Measurements from ENCODE around the gene PLPP4.

- TF ChIP-seq PATZ1 (CRISPR knock-in tag; IDR thresholded peaks at IDR 0.05; ENCODE audit: borderline replicate concordance) (no peak), CREB5 (CRISPR knock-in tag; IDR thresholded peaks at IDR 0.05; ENCODE audit: low read depth) (no peak), ZNF565 (CRISPR knock-in tag; conservative IDR thresholded peaks at IDR 0.05; ENCODE audit: low read depth) (no peak), ZFP30 (CRISPR knock-in tag; IDR thresholded peaks at IDR 0.05) (no peak), ZFP3 (CRISPR knock-in tag; IDR thresholded peaks at IDR 0.05) (no peak), ISL1 (CRISPR knock-in tag; IDR thresholded peaks at IDR 0.05) (no peak), OSR1 (CRISPR knock-in tag; IDR thresholded peaks at IDR 0.05) (no peak), SNAI2 (CRISPR knock-in tag; IDR thresholded peaks at IDR 0.05) (no peak), CSRNP3 (CRISPR knock-in tag; IDR thresholded peaks at IDR 0.05) (no peak), TSHZ2 (CRISPR knock-in tag; IDR thresholded peaks at IDR 0.05) (no peak), PPARA (CRISPR knock-in tag; IDR thresholded peaks at IDR 0.05; ENCODE audit: borderline replicate concordance) (no peak), RARB (CRISPR knock-in tag; IDR thresholded peaks at IDR 0.05) (no peak), GLIS3 (CRISPR knock-in tag; IDR thresholded peaks at IDR 0.05) (no peak), ZC3H10 (CRISPR knock-in tag; IDR thresholded peaks at IDR 0.05) (no peak)
Measured at GRCh38 chr10:120506674-120507073, 49.6 kb downstream of the PLPP4 start.

All from SK-N-SH treated with all-trans-retinoic acid at 6 μM for 48 hours (cell line).